ENCODE measurements around the gene FBXO3. TPM values are rescaled to one million over a fixed set of nuclear protein-coding genes. Genes with fewer than 3 reads are reported as not detected.

Gene FBXO3
- total RNA-seq, 1 donor from 2014 or later: 61.0 TPM

GRCh38 chr11:33722590-33723234 is 51.6 kb downstream of the FBXO3 start:
- Mint-ChIP-seq H3K4me3 (no peak overlapping the region), H3K4me1 (peaks cover 23% of the 10 kb centered on the region), H3K27ac (no peak overlapping the region), H3K9me3 (peaks cover 16% of the 10 kb centered on the region), H3K36me3 (peaks cover 33% of the 10 kb centered on the region), H3K27me3 (ENCODE audit: insufficient read depth, low read depth) (peaks cover 2% of the 10 kb centered on the region)
- H3K27me3 ChIP-seq: no peaks in the 10 kb centered on the region
- H4K20me1 ChIP-seq (ENCODE audit: low read depth): peaks cover 22% of the 10 kb centered on the region
- no peaks in the 10 kb centered on the region for H3K9me3 ChIP-seq (ENCODE audit: low read depth)
- TF ChIP-seq CTCF (IDR thresholded peaks at IDR 0.05) (no peak), EZH2phosphoT487 (IDR thresholded peaks at IDR 0.05) (no peak), EZH2 (IDR thresholded peaks at IDR 0.05) (no peak)
- H3K36me3 ChIP-seq: no peaks in the 10 kb centered on the region
- H3K4me1 ChIP-seq: peaks cover 12% of the 10 kb centered on the region
- no peak overlapping the region for H3K9ac ChIP-seq
- no peak overlapping the region for H2AFZ ChIP-seq (replicated peaks)
- H3K4me3 ChIP-seq: no peak overlapping the region
- H3F3A ChIP-seq (ENCODE audit: low read depth): no peaks in the 10 kb centered on the region
- DNase-seq (ENCODE audit: low spot score): no peak
- H3K27ac ChIP-seq: no peak overlapping the region
- H3K79me2 ChIP-seq (ENCODE audit: low read depth): peaks cover 24% of the 10 kb centered on the region
- no peak overlapping the region for H3K4me2 ChIP-seq

DNA sequence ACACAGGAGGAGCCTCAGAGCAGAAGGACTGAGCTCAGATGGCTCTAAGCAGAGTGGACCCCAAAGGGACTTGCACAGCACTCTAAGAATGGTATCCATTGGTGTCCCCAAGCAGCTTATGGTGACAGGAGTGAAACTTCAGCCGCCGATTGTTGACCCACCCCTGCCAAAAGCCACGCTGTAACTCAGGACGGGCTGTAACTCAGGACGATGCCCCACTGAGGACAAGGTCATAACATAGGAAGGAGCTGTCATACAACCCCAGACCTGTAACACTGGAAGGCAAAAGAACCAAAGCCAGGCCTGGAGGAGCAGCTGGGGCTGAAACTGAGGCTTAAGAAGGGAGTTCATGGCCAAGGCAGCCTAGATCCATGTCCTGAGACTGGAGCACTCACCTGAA is 52.3 kb downstream of the FBXO3 start:
- Histone ChIP-seq H3K79me2 (ENCODE audit: low read depth) (peaks cover 24% of the 10 kb centered on the region), H2AFZ (replicated peaks) (no peak overlapping the region), H3K4me1 (peaks cover 12% of the 10 kb centered on the region), H3K4me3 (no peak overlapping the region), H4K20me1 (ENCODE audit: low read depth) (peaks cover 22% of the 10 kb centered on the region), H3K27ac (no peak overlapping the region), H3K36me3 (no peaks in the 10 kb centered on the region), H3K4me2 (no peak overlapping the region), H3K9me3 (ENCODE audit: low read depth) (no peaks in the 10 kb centered on the region), H3F3A (ENCODE audit: low read depth) (no peaks in the 10 kb centered on the region), H3K9ac (no peak overlapping the region), H3K27me3 (no peaks in the 10 kb centered on the region)
- peaks cover 2% of the 10 kb centered on the region for H3K27me3 Mint-ChIP-seq (ENCODE audit: insufficient read depth, low read depth)
- H3K9me3 Mint-ChIP-seq: peaks cover 9% of the 10 kb centered on the region
- DNase-seq (ENCODE audit: low spot score): no peak
- peaks cover 33% of the 10 kb centered on the region for H3K36me3 Mint-ChIP-seq
- H3K4me3 Mint-ChIP-seq: no peak overlapping the region
- peaks cover 23% of the 10 kb centered on the region for H3K4me1 Mint-ChIP-seq
- TF ChIP-seq CTCF (IDR thresholded peaks at IDR 0.05) (no peak), EZH2phosphoT487 (IDR thresholded peaks at IDR 0.05) (no peak), EZH2 (IDR thresholded peaks at IDR 0.05) (no peak)
- no peak overlapping the region for H3K27ac Mint-ChIP-seq

DNA sequence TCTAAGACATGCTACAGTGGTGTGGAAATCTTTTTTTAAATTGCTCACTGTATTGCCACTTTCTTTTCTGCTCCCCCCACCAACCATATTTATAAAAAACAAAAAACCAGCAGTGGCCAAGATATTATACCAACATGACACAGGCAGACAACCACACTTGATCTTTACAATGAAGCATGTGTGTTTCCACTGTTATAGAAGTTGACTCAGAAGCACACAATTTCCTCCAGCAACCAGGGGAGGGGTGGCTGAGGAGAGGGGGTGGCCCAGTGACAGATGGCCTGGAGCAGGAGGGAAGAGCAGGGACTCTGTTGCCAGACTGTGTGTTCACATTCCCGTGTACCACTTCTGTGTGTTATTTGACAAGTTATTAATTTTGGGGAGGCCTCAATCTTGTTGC is 52.9 kb downstream of the FBXO3 start:
- H3K4me3 Mint-ChIP-seq: no peak overlapping the region
- no peak overlapping the region for H3K27ac Mint-ChIP-seq
- H3K36me3 ChIP-seq: no peaks in the 10 kb centered on the region
- TF ChIP-seq CTCF (IDR thresholded peaks at IDR 0.05) (no peak), EZH2 (IDR thresholded peaks at IDR 0.05) (no peak), EZH2phosphoT487 (IDR thresholded peaks at IDR 0.05) (no peak)
- H4K20me1 ChIP-seq (ENCODE audit: low read depth): peaks cover 22% of the 10 kb centered on the region
- H3K4me2 ChIP-seq: no peak overlapping the region
- H3F3A ChIP-seq (ENCODE audit: low read depth): no peaks in the 10 kb centered on the region
- H3K9ac ChIP-seq: no peak overlapping the region
- no peak overlapping the region for H3K4me3 ChIP-seq
- H3K79me2 ChIP-seq (ENCODE audit: low read depth): peaks cover 24% of the 10 kb centered on the region
- no peak overlapping the region for H3K27ac ChIP-seq
- DNase-seq (ENCODE audit: low spot score): no peak
- peaks cover 3% of the 10 kb centered on the region for H3K9me3 Mint-ChIP-seq
- H3K4me1 ChIP-seq: peaks cover 12% of the 10 kb centered on the region
- no peaks in the 10 kb centered on the region for H3K9me3 ChIP-seq (ENCODE audit: low read depth)
- H3K27me3 Mint-ChIP-seq (ENCODE audit: insufficient read depth, low read depth): peaks cover 2% of the 10 kb centered on the region
- H3K27me3 ChIP-seq: no peaks in the 10 kb centered on the region
- peaks cover 23% of the 10 kb centered on the region for H3K4me1 Mint-ChIP-seq
- peaks cover 31% of the 10 kb centered on the region for H3K36me3 Mint-ChIP-seq
- H2AFZ ChIP-seq (replicated peaks): no peak overlapping the region
